Skeletal muscle satellite cell (primary cell): ENCODE measurements around the gene ARHGAP15.

Source experiments
- H3K27me3 ChIP-seq: 2 replicates; pipeline ENCODE4 v1.7.0; 2013; ENCODE audit warnings: low read length; ENCODE audit not compliant: control insufficient read depth, insufficient read depth
- H3K36me3 ChIP-seq: 2 replicates; pipeline ENCODE4 v1.7.0; 2013; ENCODE audit warnings: mild to moderate bottlenecking, control low read depth, low read length; ENCODE audit not compliant: insufficient read depth
- H3K4me1 ChIP-seq: 2 replicates; pipeline ENCODE4 v1.7.0; 2013; ENCODE audit warnings: low read length; ENCODE audit not compliant: control insufficient read depth, insufficient read depth
- H3K4me2 ChIP-seq: 2 replicates; pipeline ENCODE4 v1.7.0; 2013; ENCODE audit warnings: mild to moderate bottlenecking, low read length
- H3K4me3 ChIP-seq: 2 replicates; pipeline ENCODE4 v1.7.0; 2013; ENCODE audit warnings: low read length
- H3K9ac ChIP-seq: 2 replicates; pipeline ENCODE4 v1.7.0; 2013; ENCODE audit warnings: mild to moderate bottlenecking, low read depth, low read length, moderate library complexity
- H3K9me3 ChIP-seq: replicated peaks from 2 replicates; pipeline ENCODE4 v1.7.0; 2013; ENCODE audit warnings: mild to moderate bottlenecking, control low read depth, low read length

Gene ARHGAP15

GRCh38 chr2:143146366-143146765, 17.1 kb downstream of the ARHGAP15 start:
- Histone ChIP-seq H3K36me3 (no peaks in the 10 kb centered on the region), H3K4me1 (no peaks in the 10 kb centered on the region), H3K27me3 (no peaks in the 10 kb centered on the region), H3K4me3 (no peak overlapping the region), H3K4me2 (no peak overlapping the region), H3K9me3 (no peaks in the 10 kb centered on the region), H3K9ac (no peak overlapping the region)

DNA sequence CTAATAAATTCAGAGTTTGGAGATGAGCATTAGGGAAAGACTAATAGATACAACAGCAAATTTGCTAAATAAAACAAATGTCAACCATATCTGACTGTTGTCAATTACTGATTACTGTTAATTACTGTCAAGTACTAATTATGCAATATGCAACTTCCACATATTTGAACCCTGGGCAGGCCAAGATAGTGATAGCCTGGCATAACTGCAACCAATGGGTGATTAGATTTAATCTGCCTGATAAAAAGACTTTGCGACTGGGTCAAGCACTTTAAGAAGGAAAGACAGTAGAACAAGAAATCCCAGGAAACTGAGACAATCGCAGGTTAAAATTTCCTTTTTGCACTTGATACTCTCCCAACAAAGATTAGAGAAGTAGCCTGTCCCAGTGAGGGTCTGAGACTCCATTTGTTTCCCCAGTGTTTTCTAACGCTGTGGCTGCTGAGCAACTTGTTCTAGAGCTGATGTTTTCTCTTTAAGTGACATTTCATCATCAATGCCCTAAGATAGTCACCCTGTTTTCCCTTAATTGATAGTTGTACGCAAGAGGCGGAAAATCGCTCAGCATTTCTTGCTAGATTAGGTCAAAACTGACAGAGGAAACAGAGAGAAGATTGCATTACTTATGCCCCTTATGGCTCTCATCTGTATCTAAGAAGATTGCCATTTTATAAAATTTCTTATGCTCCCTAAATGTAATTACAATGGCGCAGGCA, 17.8 kb downstream of the ARHGAP15 start:
- Histone ChIP-seq H3K9ac (no peak overlapping the region), H3K4me3 (no peak overlapping the region), H3K9me3 (no peaks in the 10 kb centered on the region), H3K4me1 (no peaks in the 10 kb centered on the region), H3K4me2 (no peak overlapping the region), H3K36me3 (no peaks in the 10 kb centered on the region), H3K27me3 (no peaks in the 10 kb centered on the region)

DNA sequence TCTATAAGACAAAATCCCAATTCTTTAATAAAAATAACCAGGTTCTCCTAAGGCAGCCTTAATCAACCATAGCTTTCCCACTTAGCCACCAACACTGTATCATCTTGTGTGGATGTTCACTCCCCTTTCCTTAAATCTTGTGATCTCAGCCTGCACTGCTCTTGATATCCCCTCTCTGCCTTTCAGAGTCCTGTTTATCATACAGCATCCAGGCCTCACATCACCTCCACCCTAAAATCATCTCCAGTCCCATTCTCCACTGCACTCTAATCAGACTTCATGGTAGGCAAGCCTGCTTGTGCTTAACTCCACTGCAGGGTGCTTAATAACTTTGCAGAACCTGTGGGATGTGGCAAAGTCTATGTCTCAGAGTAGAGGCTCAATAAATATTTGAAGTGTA, 18.8 kb downstream of the ARHGAP15 start:
- no peaks in the 10 kb centered on the region for H3K9me3 ChIP-seq
- no peaks in the 10 kb centered on the region for H3K4me1 ChIP-seq
- H3K4me3 ChIP-seq = no peak overlapping the region

GRCh38 chr2:143148757-143149156, 19.5 kb downstream of the ARHGAP15 start:
- no peaks in the 10 kb centered on the region for H3K9me3 ChIP-seq
- H3K4me2 ChIP-seq = no peak overlapping the region
- no peak overlapping the region for H3K4me3 ChIP-seq
- no peaks in the 10 kb centered on the region for H3K4me1 ChIP-seq
- no peaks in the 10 kb centered on the region for H3K27me3 ChIP-seq
- no peak overlapping the region for H3K9ac ChIP-seq
- H3K36me3 ChIP-seq = no peaks in the 10 kb centered on the region

More for the DNA sequence above, 18.8 kb downstream of the ARHGAP15 start:
- Histone ChIP-seq H3K36me3 (no peaks in the 10 kb centered on the region), H3K4me2 (no peak overlapping the region), H3K9ac (no peak overlapping the region), H3K27me3 (no peaks in the 10 kb centered on the region)

DNA sequence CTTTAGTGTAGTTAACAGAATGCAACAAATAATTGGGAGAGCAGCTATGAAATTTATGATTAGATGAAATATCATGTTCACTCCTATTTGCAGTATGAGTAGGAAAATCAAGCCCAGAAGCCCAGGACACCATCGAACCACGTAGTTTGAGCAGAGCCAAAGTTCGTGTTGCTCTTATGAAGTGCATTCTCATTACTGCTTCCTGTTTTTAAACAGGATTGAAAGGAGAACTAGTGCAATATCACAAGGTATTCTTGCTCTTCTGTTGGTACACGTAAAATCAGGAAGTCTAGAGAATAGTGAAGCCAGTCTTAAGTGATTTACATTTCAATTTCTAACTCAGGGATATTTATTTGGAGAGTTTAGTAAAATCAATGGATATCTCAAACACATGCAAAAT, 21.1 kb downstream of the ARHGAP15 start:
- Histone ChIP-seq H3K9ac (no peak overlapping the region), H3K36me3 (no peaks in the 10 kb centered on the region), H3K4me1 (no peaks in the 10 kb centered on the region), H3K9me3 (no peaks in the 10 kb centered on the region), H3K4me2 (no peak overlapping the region), H3K4me3 (no peak overlapping the region), H3K27me3 (no peaks in the 10 kb centered on the region)

- Histone ChIP-seq H3K4me3 (no peak overlapping the region), H3K36me3 (no peaks in the 10 kb centered on the region), H3K9me3 (no peaks in the 10 kb centered on the region), H3K9ac (no peak overlapping the region), H3K4me1 (no peaks in the 10 kb centered on the region), H3K4me2 (no peak overlapping the region), H3K27me3 (no peaks in the 10 kb centered on the region)
These were observed 22.0 kb downstream of the ARHGAP15 start for GRCh38 chr2:143151111-143151752.

DNA sequence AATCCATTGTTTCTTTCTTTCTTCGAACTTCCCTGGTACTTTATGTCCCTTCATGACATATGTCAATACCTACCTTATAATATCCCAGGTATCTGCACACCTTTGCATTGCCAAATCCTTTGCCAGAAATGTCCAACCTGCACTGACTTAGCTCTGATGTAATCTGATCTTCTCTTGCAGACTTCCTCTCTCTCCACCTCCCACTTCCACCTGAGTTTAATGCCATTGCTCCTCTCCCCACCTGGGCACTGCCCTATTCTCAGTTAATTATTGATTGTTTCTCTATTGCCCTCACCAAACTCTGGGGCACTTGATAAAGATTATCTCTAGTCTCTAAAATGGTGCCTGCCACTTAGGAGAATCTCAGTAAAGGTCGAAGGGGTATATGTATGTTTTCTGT, 23.0 kb downstream of the ARHGAP15 start:
- no peaks in the 10 kb centered on the region for H3K4me1 ChIP-seq

DNA sequence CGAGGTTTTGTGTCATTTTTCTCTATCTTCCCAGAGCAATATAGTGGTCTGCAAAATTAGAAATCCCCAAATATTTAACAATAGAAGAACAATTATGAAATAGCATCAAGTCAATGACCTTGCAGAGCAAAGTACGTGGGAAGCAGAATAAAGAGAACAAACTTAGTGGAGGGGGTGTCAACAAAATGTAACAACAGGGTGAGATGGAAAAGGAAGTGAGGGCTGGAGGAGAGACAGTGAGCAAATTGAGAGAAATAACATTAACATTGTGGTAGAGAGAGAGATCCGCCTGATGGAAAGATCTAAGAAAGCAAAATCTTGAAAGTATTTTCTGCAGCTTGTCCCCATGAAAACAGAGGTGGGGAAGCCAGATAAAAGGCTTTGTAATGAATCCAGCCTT, 23.4 kb downstream of the ARHGAP15 start:
- Histone ChIP-seq H3K9me3 (no peaks in the 10 kb centered on the region), H3K4me1 (no peaks in the 10 kb centered on the region), H3K27me3 (no peaks in the 10 kb centered on the region), H3K4me3 (no peak overlapping the region), H3K9ac (no peak overlapping the region), H3K4me2 (no peak overlapping the region), H3K36me3 (no peaks in the 10 kb centered on the region)

More for the DNA sequence above, 23.0 kb downstream of the ARHGAP15 start:
- Histone ChIP-seq H3K27me3 (no peaks in the 10 kb centered on the region), H3K9ac (no peak overlapping the region), H3K4me3 (no peak overlapping the region), H3K4me2 (no peak overlapping the region), H3K36me3 (no peaks in the 10 kb centered on the region), H3K9me3 (no peaks in the 10 kb centered on the region)

DNA sequence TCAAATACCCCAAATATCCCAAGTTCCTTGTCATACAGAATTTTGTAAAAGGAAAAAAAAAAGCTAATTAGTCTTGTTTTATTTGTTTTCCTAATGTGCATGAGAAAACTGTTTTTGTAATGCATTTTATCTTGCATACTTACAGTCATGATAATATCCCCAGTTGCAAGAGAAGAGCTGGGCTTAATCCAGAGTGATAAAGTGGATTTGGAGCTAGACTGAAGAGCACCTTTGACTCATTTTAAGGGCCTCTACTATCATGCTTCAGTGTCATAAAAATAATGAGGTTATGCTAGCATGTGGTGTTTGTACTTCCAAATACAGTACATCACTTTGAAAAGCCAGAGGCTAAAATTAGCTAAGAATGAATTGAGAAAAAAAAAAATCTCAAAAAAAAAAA, 26.4 kb downstream of the ARHGAP15 start:
- H3K4me3 ChIP-seq = no peak overlapping the region
- no peak overlapping the region for H3K9ac ChIP-seq
- no peaks in the 10 kb centered on the region for H3K27me3 ChIP-seq
- no peaks in the 10 kb centered on the region for H3K36me3 ChIP-seq
- no peaks in the 10 kb centered on the region for H3K9me3 ChIP-seq
- H3K4me2 ChIP-seq = no peak overlapping the region
- H3K4me1 ChIP-seq = no peaks in the 10 kb centered on the region

- Histone ChIP-seq H3K4me1 (no peaks in the 10 kb centered on the region), H3K9me3 (no peaks in the 10 kb centered on the region)
These were observed 27.8 kb downstream of the ARHGAP15 start for GRCh38 chr2:143157001-143157400.

DNA sequence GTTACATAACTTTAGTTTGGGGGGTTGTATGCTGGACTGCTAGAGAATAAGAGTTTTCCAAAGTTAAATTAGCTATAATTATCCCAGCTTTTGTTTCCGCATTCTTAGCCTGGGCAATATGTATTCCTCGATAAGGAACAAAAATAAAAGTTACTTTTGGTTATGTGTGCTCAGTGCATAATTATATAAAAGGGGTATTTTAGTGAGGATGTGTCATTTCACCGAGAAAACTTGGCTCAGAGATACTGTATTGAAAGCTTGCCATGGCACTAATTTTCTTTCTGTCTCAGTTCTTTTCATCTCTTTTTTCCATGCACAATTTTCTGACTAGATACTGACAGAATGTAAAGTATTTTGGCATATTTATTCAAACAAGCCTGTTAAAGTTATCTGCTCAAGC, 28.2 kb downstream of the ARHGAP15 start:
- Histone ChIP-seq H3K4me2 (no peak overlapping the region), H3K4me3 (no peak overlapping the region), H3K4me1 (no peaks in the 10 kb centered on the region), H3K9me3 (no peaks in the 10 kb centered on the region), H3K27me3 (peaks cover 5% of the 10 kb centered on the region), H3K36me3 (no peaks in the 10 kb centered on the region), H3K9ac (no peak overlapping the region)

More at GRCh38 chr2:143157001-143157400, 27.8 kb downstream of the ARHGAP15 start:
- Histone ChIP-seq H3K4me2 (no peak overlapping the region), H3K9ac (no peak overlapping the region), H3K36me3 (no peaks in the 10 kb centered on the region), H3K4me3 (no peak overlapping the region), H3K27me3 (peaks cover 5% of the 10 kb centered on the region)

DNA sequence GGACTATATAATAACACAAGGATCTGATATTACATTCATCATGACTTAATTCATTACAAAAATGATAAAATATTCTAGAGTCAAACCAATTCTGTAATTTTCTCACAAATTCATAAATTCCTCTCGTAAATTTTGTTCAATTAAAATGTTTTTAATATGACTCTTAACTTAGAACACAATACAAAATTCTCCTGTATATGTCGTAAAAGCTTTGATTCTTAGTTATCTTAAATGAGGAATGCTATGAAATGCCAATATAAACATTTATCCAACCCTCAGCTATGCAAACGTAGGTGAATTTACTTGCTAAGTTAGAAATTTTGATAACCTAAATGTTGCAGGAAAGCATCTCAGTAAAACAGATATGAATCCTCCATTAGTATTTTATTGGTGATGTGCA, 28.9 kb downstream of the ARHGAP15 start:
- Histone ChIP-seq H3K4me3 (no peak overlapping the region), H3K36me3 (no peaks in the 10 kb centered on the region), H3K4me1 (no peaks in the 10 kb centered on the region), H3K27me3 (peaks cover 5% of the 10 kb centered on the region), H3K9ac (no peak overlapping the region), H3K9me3 (no peaks in the 10 kb centered on the region), H3K4me2 (no peak overlapping the region)
